ENCODE measurements around the gene TXNDC11. TPM values are rescaled to one million over a fixed set of nuclear protein-coding genes. Genes with fewer than 3 reads are reported as not detected.

The TXNDC11 gene
- total RNA-seq, 1 donor from 2014 or later, result 29.0 TPM

DNA sequence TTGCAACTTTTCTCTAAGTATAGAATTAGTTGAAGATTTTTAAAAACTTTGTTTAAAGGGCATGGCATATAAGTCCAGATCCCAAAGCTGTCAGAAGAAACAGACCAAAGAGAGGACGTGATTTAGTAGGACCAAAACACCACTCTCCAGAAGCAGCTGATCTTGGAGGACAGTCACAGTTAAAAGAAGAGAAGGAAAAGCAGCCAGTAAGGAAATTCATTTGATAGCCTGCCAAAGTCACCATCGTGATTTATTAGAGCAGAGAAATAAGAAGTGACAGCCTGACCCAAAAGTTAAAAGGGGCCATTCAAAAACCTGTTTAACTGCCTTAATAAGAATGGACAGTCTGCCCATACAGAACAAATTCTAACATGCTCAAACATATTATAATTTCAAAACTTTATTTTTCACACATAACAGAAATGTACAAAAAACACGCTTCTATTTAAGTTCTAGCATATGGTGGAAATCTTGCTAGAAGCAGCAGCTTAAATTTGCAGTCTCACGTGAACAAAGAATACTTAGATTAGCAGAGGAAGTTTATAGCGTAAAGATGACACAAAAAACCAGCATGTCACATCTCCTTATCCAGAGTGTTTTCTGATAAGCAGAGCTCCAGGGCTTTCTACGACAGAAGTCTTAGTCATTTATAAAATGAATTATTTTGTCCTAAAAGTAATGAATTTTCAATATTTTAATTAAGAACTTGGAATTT is 37.2 kb downstream of the TXNDC11 start:
- H3K27ac Mint-ChIP-seq (ENCODE audit: unreplicated experiment), result no peak overlapping the region
- Histone ChIP-seq H3K79me2 (ENCODE audit: insufficient read depth, low read length) (peaks cover 4% of the 10 kb centered on the region), H3K4me1 (ENCODE audit: insufficient read depth, low read length) (peaks cover 10% of the 10 kb centered on the region), H3K9ac (ENCODE audit: low read length) (no peak overlapping the region), H3K4me3 (ENCODE audit: insufficient read depth, low read depth, low read length) (no peak overlapping the region), H2AFZ (ENCODE audit: low read depth, low read length) (no peak overlapping the region), H3K4me2 (ENCODE audit: low read length) (no peak overlapping the region), H3K27me3 (ENCODE audit: insufficient read depth, low read length) (no peaks in the 10 kb centered on the region), H4K20me1 (ENCODE audit: insufficient read depth, low read length) (peaks cover 41% of the 10 kb centered on the region), H3K36me3 (ENCODE audit: insufficient read depth, low read length) (no peaks in the 10 kb centered on the region), H3K27ac (ENCODE audit: low read depth, low read length) (no peak overlapping the region), H3K9me3 (ENCODE audit: insufficient read depth, low read depth, low read length) (no peaks in the 10 kb centered on the region)
- H3K36me3 Mint-ChIP-seq (ENCODE audit: low read depth, unreplicated experiment), result peaks cover 15% of the 10 kb centered on the region
- H3K4me3 Mint-ChIP-seq (ENCODE audit: unreplicated experiment), result no peak overlapping the region
- no peaks in the 10 kb centered on the region for H3K9me3 Mint-ChIP-seq (ENCODE audit: unreplicated experiment)
- TF ChIP-seq, protein P1, sequence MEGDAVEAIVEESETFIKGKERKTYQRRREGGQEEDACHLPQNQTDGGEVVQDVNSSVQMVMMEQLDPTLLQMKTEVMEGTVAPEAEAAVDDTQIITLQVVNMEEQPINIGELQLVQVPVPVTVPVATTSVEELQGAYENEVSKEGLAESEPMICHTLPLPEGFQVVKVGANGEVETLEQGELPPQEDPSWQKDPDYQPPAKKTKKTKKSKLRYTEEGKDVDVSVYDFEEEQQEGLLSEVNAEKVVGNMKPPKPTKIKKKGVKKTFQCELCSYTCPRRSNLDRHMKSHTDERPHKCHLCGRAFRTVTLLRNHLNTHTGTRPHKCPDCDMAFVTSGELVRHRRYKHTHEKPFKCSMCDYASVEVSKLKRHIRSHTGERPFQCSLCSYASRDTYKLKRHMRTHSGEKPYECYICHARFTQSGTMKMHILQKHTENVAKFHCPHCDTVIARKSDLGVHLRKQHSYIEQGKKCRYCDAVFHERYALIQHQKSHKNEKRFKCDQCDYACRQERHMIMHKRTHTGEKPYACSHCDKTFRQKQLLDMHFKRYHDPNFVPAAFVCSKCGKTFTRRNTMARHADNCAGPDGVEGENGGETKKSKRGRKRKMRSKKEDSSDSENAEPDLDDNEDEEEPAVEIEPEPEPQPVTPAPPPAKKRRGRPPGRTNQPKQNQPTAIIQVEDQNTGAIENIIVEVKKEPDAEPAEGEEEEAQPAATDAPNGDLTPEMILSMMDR (IDR thresholded peaks at IDR 0.05; ENCODE audit: insufficient read depth, low read depth, low read length), result no peak
- FAIRE-seq, result no peak
- H3K4me1 Mint-ChIP-seq (ENCODE audit: low read depth, unreplicated experiment), result peaks cover 8% of the 10 kb centered on the region
- H3K27me3 Mint-ChIP-seq (ENCODE audit: low read depth, unreplicated experiment), result no peaks in the 10 kb centered on the region
- no peak for DNase-seq (ENCODE audit: low read depth)

DNA sequence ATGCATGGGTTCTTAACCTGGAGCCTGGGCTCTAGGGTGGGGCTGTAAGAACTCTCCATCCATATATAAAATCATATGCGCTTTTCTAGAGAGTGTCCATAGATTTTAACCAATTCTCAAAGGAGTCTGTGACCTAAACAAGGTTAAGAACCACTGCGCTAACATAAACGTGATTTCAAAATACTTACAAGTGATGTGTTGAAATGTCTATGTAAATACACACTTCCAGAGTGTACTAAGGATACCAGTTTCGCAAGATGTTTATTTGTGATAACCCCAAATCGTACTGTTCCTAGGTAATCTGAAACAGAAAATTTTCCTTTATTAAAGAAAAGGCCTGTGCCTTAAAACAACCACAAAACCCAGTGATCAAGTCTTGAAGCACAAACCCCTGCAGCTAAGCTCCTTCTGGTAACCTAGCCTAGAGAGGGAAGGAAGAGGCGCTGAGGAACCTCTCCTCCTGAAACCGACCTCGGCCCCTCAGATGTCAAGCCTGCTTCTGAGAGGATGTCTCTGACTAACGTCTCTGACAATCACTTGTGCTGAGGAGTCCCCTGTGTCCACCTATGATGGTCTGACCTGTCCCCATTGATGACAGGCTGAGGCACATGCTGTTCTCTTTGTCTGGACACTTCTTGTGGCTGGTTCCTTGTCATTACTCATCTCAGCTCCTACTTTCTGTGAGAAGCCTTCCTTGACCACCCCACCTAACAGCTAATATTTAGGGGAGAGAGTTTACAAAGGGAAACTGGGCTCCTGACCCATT is 42.2 kb downstream of the TXNDC11 start:
- Histone ChIP-seq H3K36me3 (ENCODE audit: insufficient read depth, low read length) (peaks cover 25% of the 10 kb centered on the region), H3K27ac (ENCODE audit: low read depth, low read length) (no peak overlapping the region), H3K9ac (ENCODE audit: low read length) (no peak overlapping the region), H3K4me2 (ENCODE audit: low read length) (no peak overlapping the region), H4K20me1 (ENCODE audit: insufficient read depth, low read length) (peaks cover 70% of the 10 kb centered on the region), H3K27me3 (ENCODE audit: insufficient read depth, low read length) (no peaks in the 10 kb centered on the region), H3K4me3 (ENCODE audit: insufficient read depth, low read depth, low read length) (no peak overlapping the region), H3K4me1 (ENCODE audit: insufficient read depth, low read length) (peaks cover 9% of the 10 kb centered on the region), H2AFZ (ENCODE audit: low read depth, low read length) (no peak overlapping the region), H3K9me3 (ENCODE audit: insufficient read depth, low read depth, low read length) (no peaks in the 10 kb centered on the region), H3K79me2 (ENCODE audit: insufficient read depth, low read length) (peaks cover 6% of the 10 kb centered on the region)
- FAIRE-seq (no peak), DNase-seq (ENCODE audit: low read depth) (no peak)
- no peak overlapping the region for H3K4me3 Mint-ChIP-seq (ENCODE audit: unreplicated experiment)
- H3K27ac Mint-ChIP-seq (ENCODE audit: unreplicated experiment), result no peak overlapping the region
- H3K9me3 Mint-ChIP-seq (ENCODE audit: unreplicated experiment), result no peaks in the 10 kb centered on the region
- no peaks in the 10 kb centered on the region for H3K27me3 Mint-ChIP-seq (ENCODE audit: low read depth, unreplicated experiment)
- peaks cover 25% of the 10 kb centered on the region for H3K36me3 Mint-ChIP-seq (ENCODE audit: low read depth, unreplicated experiment)
- H3K4me1 Mint-ChIP-seq (ENCODE audit: low read depth, unreplicated experiment), result peaks cover 4% of the 10 kb centered on the region
- TF ChIP-seq, protein P1 (IDR thresholded peaks at IDR 0.05; ENCODE audit: insufficient read depth, low read depth, low read length), result no peak
- no peak for TF ChIP-seq EZH2 (IDR thresholded peaks at IDR 0.05; ENCODE audit: insufficient read depth, low read length)
